CD14-positive monocyte (primary cell): Measurements from ENCODE around the gene ST6GALNAC3. TPM values are rescaled to one million over a fixed set of nuclear protein-coding genes. Genes with fewer than 3 reads are reported as not detected.
A peak's percentile ranks its signal among the peaks of the same experiment; 100 is the strongest.

Experiments used
- DNase-seq, 3 donors: peaks; one replicate each; pipeline ENCODE4 v3.0.0-alpha.2; 2011 to 2022
- H2AFZ ChIP-seq: 2 replicates; pipeline ENCODE4 v1.6.0; 2012; ENCODE audit warnings: mild to moderate bottlenecking, low read depth, low read length, inconsistent platforms; ENCODE audit not compliant: insufficient read depth, poor library complexity, severe bottlenecking
- H3K27ac ChIP-seq, 2 donors: 1 replicate in 1 of 2; 2 replicates in 1 of 2; pipeline ENCODE4 v1.5.1; 2012 to 2013; ENCODE audit warnings: low read length in 2 of 2, control low read depth in 1 of 2, inconsistent platforms in 1 of 2, low read depth in 1 of 2, mild to moderate bottlenecking in 1 of 2
- H3K27me3 ChIP-seq, 2 donors: one replicate each; pipeline versions ENCODE4 v1.6.0 to v1.6.1; 2011 to 2013; ENCODE audit warnings: low read length in 2 of 2; ENCODE audit not compliant: control insufficient read depth in 2 of 2, insufficient read depth in 2 of 2
- H3K36me3 ChIP-seq, 2 donors: replicated peaks in 1 of 2; 1 replicate in 1 of 2; 2 replicates in 1 of 2; pipeline versions ENCODE4 v1.5.1 to v1.6.1; 2012 to 2013; ENCODE audit warnings: low read length in 2 of 2, control low read depth in 1 of 2, inconsistent platforms in 1 of 2, mild to moderate bottlenecking in 1 of 2; ENCODE audit not compliant: insufficient read depth in 2 of 2, control insufficient read depth in 1 of 2
- H3K4me1 ChIP-seq, 2 donors: 1 replicate in 1 of 2; 2 replicates in 1 of 2; pipeline versions ENCODE4 v1.5.1 to v1.6.1; 2012 to 2013; ENCODE audit warnings: low read length in 2 of 2, control low read depth in 1 of 2, inconsistent platforms in 1 of 2, mild to moderate bottlenecking in 1 of 2, moderate library complexity in 1 of 2; ENCODE audit not compliant: insufficient read depth in 2 of 2, control insufficient read depth in 1 of 2
- H3K4me2 ChIP-seq: replicated peaks from 2 replicates; pipeline ENCODE3; 2012; ENCODE audit warnings: low read length, moderate library complexity, mild to moderate bottlenecking; ENCODE audit not compliant: poor library complexity, severe bottlenecking; ENCODE audit errors: extremely low read depth
- H3K4me3 ChIP-seq, 3 experiments: fragments of 200-600 bp in 1 of 3; sonication (generic) in 1 of 3; replicated peaks in 1 of 3; 1 replicate in 2 of 3; 2 replicates in 1 of 3; pipeline ENCODE4 v1.5.1; 2011 to 2013; ENCODE audit warnings: low read length in 3 of 3, mild to moderate bottlenecking in 3 of 3, control low read depth in 2 of 3, low read depth in 2 of 3, inconsistent platforms in 1 of 3, moderate library complexity in 1 of 3
- H3K79me2 ChIP-seq: 2 replicates; pipeline ENCODE4 v1.6.0; 2012; ENCODE audit warnings: mild to moderate bottlenecking, control low read depth, inconsistent platforms, low read length, moderate library complexity; ENCODE audit not compliant: insufficient read depth
- H3K9ac ChIP-seq: 2 replicates; pipeline ENCODE4 v1.6.0; 2017; ENCODE audit warnings: low read length, mild to moderate bottlenecking; ENCODE audit not compliant: insufficient read depth, poor library complexity, severe bottlenecking
- H3K9me3 ChIP-seq, 2 donors: replicated peaks in 1 of 2; 1 replicate in 1 of 2; 2 replicates in 1 of 2; pipeline versions ENCODE4 v1.5.1 to v1.6.1; 2012 to 2013; ENCODE audit warnings: low read length in 2 of 2, control low read depth in 1 of 2; ENCODE audit not compliant: control insufficient read depth in 1 of 2, insufficient read depth in 1 of 2
- H4K20me1 ChIP-seq: 2 replicates; pipeline ENCODE4 v1.6.0; 2012; ENCODE audit warnings: mild to moderate bottlenecking, low read length, control low read depth, moderate library complexity; ENCODE audit not compliant: insufficient read depth
- H3K27ac Mint-ChIP-seq, 7 donors: one replicate each; pipeline ENCODE4 v1.8.0; 2020; ENCODE audit warnings: mild to moderate bottlenecking in 7 of 7, mixed read lengths in 7 of 7, moderate library complexity in 6 of 7, inconsistent platforms in 2 of 7
- H3K27me3 Mint-ChIP-seq, 3 donors: one replicate each; pipeline ENCODE4 v1.8.0; 2021 to 2022; ENCODE audit warnings: low read depth in 3 of 3, mild to moderate bottlenecking in 3 of 3, mixed read lengths in 3 of 3, moderate library complexity in 3 of 3, inconsistent platforms in 1 of 3
- H3K36me3 Mint-ChIP-seq, 2 donors: one replicate each; pipeline ENCODE4 v1.8.0; 2020; ENCODE audit warnings: mixed read lengths in 2 of 2, inconsistent platforms in 1 of 2, mild to moderate bottlenecking in 1 of 2
- H3K4me1 Mint-ChIP-seq: one replicate; pipeline ENCODE4 v1.8.0; 2020; ENCODE audit warnings: mild to moderate bottlenecking, mixed read lengths
- H3K4me3 Mint-ChIP-seq, 2 donors: one replicate each; pipeline ENCODE4 v1.8.0; 2020; ENCODE audit warnings: mild to moderate bottlenecking in 2 of 2, mixed read lengths in 2 of 2, moderate library complexity in 1 of 2
- H3K9me3 Mint-ChIP-seq, 7 donors: one replicate each; pipeline ENCODE4 v1.8.0; 2020 to 2022; ENCODE audit warnings: mixed read lengths in 7 of 7, mild to moderate bottlenecking in 6 of 7, moderate library complexity in 6 of 7, inconsistent platforms in 2 of 7
- CTCF ChIP-seq: fragments of 200-600 bp; IDR thresholded peaks from one replicate; pipeline ENCODE4 v1.8.0; 2022; ENCODE audit warnings: antibody characterized with exemption, mild to moderate bottlenecking
- WGBS: methylation state at CpG from one replicate; pipeline ENCODE4 v1.1.5; 2013; ENCODE audit warnings: missing lambda C conversion rate; ENCODE audit not compliant: insufficient coverage; 5-methylcytosine and 5-hydroxymethylcytosine counted together
- intact Hi-C, 2 donors: fragments of 100-400 bp; cut with micrococcal nuclease; formaldehyde crosslinking; loops; one replicate each; pipeline versions ENCODE4 v1.15.0 to v1.15.1; 2023
- polyA plus RNA-seq, 3 donors: library from polyadenylated mRNA; depleted of rRNA in 1 of 3; unstranded in 2 of 3; stranded (reverse) in 1 of 3; fragments of 300-500 nt in 2 of 3; fragments of >200 nt in 1 of 3; fragmentation: Illumina TruSeq in 2 of 3; gene quantifications; 1 replicate in 2 of 3; 2 replicates in 1 of 3; pipeline ENCODE4 v1.2.3, GENCODE V29; 2012 to 2021

Gene ST6GALNAC3
- polyA plus RNA-seq, 3 donors = 6.5 to 9.2 (median 7.6) TPM

GRCh38 chr1:76530953-76531352 is 456.4 kb downstream of the ST6GALNAC3 start:
- Histone ChIP-seq H4K20me1 (no peaks in the 10 kb centered on the region), H3K27ac (no peak overlapping the region), H2AFZ (no peak overlapping the region), H3K9ac (no peak overlapping the region), H3K4me2 (no peak overlapping the region), H3K79me2 (no peaks in the 10 kb centered on the region), H3K9me3 (no peaks in the 10 kb centered on the region), H3K4me1 (no peaks in the 10 kb centered on the region), H3K36me3 (no peaks in the 10 kb centered on the region), H3K27me3 (no peaks in the 10 kb centered on the region), H3K4me3 (no peak overlapping the region)
- no peak for DNase-seq
- Mint-ChIP-seq H3K36me3 (no peaks in the 10 kb centered on the region), H3K9me3 (peaks cover 0 to 3% (median 2%) of the 10 kb centered on the region in 7 donors), H3K27ac (no peak overlapping the region), H3K4me3 (no peak overlapping the region), H3K4me1 (no peaks in the 10 kb centered on the region), H3K27me3 (no peaks in the 10 kb centered on the region)
- no peak for TF ChIP-seq CTCF
- whole genome bisulfite sequencing = 78% methylated on average over 1 of the region's 3 CpGs
- intact Hi-C loops = no loop called here

- no peak for DNase-seq
- Mint-ChIP-seq H3K36me3 (no peaks in the 10 kb centered on the region), H3K4me1 (no peaks in the 10 kb centered on the region), H3K27me3 (no peaks in the 10 kb centered on the region), H3K9me3 (peaks cover 4 to 12% (median 7%) of the 10 kb centered on the region in 7 donors), H3K27ac (peak overlapping the region in 1 of 7 donors; percentile 36), H3K4me3 (no peak overlapping the region)
- no peaks in the 10 kb centered on the region for H3K27me3 ChIP-seq
- H3K9me3 ChIP-seq = no peaks in the 10 kb centered on the region
- H3K4me2 ChIP-seq = no peak overlapping the region
- WGBS = 54% methylated on average over 2 of the region's 2 CpGs
- TF ChIP-seq CTCF = no peak
- no peak overlapping the region for H3K4me3 ChIP-seq
- no peak overlapping the region for H3K9ac ChIP-seq
- H3K79me2 ChIP-seq = no peaks in the 10 kb centered on the region
- H3K36me3 ChIP-seq = no peaks in the 10 kb centered on the region
- H4K20me1 ChIP-seq = no peaks in the 10 kb centered on the region
- H3K27ac ChIP-seq = no peak overlapping the region
- H2AFZ ChIP-seq = no peak overlapping the region
- no peaks in the 10 kb centered on the region for H3K4me1 ChIP-seq
- intact Hi-C loops = no loop called here
Measured at GRCh38 chr1:76541618-76542017, 467.1 kb downstream of the ST6GALNAC3 start.
